ENCODE measurements around the gene CHRDL2.

CHRDL2 gene

GRCh38 chr11:74676596-74676995 is 54.6 kb downstream of the CHRDL2 start (continued):
- no peak for TF ChIP-seq ZFP30 (CRISPR knock-in tag; IDR thresholded peaks at IDR 0.05)
- no peak for TF ChIP-seq ISL1 (CRISPR knock-in tag; IDR thresholded peaks at IDR 0.05)
- TF ChIP-seq RARB (CRISPR knock-in tag; IDR thresholded peaks at IDR 0.05) = no peak
- no peak for TF ChIP-seq TCF4 (CRISPR knock-in tag; IDR thresholded peaks at IDR 0.05; ENCODE audit: borderline replicate concordance)

DNA sequence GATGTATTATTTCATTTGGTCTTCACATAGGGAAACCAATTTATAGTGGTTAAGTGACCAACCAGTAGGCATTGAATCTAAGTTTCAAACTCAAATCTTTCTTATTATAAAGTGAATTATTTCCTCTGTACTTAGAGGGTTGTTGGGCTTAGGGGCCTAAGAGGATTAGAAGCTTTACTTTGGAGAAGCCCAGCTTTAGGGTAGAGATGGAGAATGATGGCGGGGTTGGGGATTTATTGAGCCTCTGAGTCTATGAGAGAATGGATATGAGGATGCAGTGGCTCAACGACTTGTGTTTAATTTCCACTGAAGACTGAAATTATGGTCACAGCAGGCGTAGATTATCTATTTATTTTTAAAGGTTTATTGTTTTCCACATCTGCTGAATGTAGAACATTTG is 55.5 kb downstream of the CHRDL2 start:
- no peak for ATAC-seq
- no peak for TF ChIP-seq ARNTL (CRISPR knock-in tag; IDR thresholded peaks at IDR 0.05; ENCODE audit: borderline replicate concordance, low read depth)
- no peak for TF ChIP-seq ZFP30 (CRISPR knock-in tag; IDR thresholded peaks at IDR 0.05)
- TF ChIP-seq ESRRG (CRISPR knock-in tag; IDR thresholded peaks at IDR 0.05) = no peak
- no peak for TF ChIP-seq TOX (CRISPR knock-in tag; IDR thresholded peaks at IDR 0.05; ENCODE audit: borderline replicate concordance)
- TF ChIP-seq CSDC2 (CRISPR knock-in tag; IDR thresholded peaks at IDR 0.05) = no peak
- TF ChIP-seq, protein P1, sequence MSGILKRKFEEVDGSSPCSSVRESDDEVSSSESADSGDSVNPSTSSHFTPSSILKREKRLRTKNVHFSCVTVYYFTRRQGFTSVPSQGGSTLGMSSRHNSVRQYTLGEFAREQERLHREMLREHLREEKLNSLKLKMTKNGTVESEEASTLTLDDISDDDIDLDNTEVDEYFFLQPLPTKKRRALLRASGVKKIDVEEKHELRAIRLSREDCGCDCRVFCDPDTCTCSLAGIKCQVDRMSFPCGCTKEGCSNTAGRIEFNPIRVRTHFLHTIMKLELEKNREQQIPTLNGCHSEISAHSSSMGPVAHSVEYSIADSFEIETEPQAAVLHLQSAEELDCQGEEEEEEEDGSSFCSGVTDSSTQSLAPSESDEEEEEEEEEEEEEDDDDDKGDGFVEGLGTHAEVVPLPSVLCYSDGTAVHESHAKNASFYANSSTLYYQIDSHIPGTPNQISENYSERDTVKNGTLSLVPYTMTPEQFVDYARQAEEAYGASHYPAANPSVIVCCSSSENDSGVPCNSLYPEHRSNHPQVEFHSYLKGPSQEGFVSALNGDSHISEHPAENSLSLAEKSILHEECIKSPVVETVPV (CRISPR knock-in tag; IDR thresholded peaks at IDR 0.05) = no peak
- no peak for TF ChIP-seq ZNF565 (CRISPR knock-in tag; conservative IDR thresholded peaks at IDR 0.05; ENCODE audit: low read depth)
- no peak for TF ChIP-seq SNAI2 (CRISPR knock-in tag; IDR thresholded peaks at IDR 0.05)
- no peak for TF ChIP-seq TCF4 (CRISPR knock-in tag; IDR thresholded peaks at IDR 0.05; ENCODE audit: borderline replicate concordance)
- no peak for TF ChIP-seq GLIS3 (CRISPR knock-in tag; IDR thresholded peaks at IDR 0.05)
- TF ChIP-seq PPARA (CRISPR knock-in tag; IDR thresholded peaks at IDR 0.05; ENCODE audit: borderline replicate concordance) = no peak
- TF ChIP-seq CREB5 (CRISPR knock-in tag; IDR thresholded peaks at IDR 0.05; ENCODE audit: low read depth) = no peak

DNA sequence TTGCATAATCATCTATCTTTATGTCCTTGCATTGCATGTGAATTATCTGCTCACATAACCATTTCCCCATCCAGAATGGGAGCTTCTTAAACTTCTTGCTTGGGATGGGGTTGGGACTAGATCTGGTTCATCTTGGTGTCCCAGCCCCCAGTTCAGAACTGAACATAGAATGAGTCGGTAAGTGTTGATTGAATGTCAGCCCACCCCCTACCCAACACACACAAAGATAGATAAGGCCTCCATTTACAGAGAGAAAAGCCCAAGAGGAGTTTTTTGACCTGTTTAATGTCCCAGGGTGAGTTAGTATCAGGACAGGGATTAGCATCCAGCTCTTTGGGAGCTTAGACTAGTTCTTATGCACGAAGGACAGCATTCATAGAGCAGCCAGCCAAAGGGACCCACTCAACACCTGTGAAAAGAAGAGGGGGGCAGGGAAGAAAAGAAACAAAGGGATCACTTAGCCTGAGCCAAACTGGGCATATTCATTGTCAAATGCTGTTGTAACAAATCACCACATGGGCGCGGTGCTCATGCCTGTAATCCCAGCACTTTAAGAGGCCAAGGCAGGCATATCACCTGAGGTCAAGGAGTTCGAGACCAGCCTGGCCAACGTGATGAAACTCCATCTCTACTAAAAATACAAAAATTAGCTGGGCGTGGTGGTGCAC is 57.4 kb downstream of the CHRDL2 start:
- no peak; the same call in 2 of the 3 replicates for ATAC-seq
- TF ChIP-seq TOX (CRISPR knock-in tag; IDR thresholded peaks at IDR 0.05; ENCODE audit: borderline replicate concordance) = no peak
- TF ChIP-seq ZC3H10 (CRISPR knock-in tag; IDR thresholded peaks at IDR 0.05) = no peak
- TF ChIP-seq ZFP30 (CRISPR knock-in tag; IDR thresholded peaks at IDR 0.05) = no peak

DNA sequence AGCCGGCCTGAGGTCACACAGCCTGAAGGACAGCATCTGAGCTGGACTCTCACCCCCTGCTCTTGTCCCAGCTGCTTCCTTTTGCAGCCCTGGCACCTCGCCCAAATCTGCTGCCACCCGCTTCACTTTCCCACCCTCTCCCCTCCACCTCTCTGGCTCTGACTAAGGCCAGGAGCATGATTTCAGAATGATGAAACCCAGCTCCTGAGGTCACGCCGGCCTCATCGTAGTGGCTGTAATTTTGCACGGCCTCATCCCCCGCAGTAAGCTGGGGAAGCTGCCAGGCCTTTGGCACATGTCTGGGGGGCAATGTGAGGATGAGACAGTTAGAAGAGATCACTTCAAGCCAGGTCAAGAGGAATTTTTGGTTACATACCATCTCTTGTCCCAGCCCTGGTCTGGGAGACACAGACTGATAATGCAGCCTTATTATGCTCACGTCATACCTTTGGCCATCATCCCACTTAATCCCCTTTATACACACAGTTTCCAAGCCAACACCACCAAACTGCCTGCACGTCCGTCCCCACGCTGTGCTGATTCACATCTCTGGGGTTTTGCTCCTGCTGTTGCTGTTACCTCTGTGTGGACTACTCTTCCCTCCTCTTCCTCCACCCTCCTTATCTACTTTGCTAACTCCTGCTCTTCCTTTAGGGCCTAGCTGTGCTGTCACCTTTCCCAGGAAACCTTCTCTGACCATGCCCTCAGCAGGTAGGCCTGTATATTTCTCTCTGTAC is 58.1 kb downstream of the CHRDL2 start:
- TF ChIP-seq ARNTL (CRISPR knock-in tag; IDR thresholded peaks at IDR 0.05; ENCODE audit: borderline replicate concordance, low read depth) (no peak), ZNF8 (CRISPR knock-in tag; IDR thresholded peaks at IDR 0.05) (no peak), ZC3H10 (CRISPR knock-in tag; IDR thresholded peaks at IDR 0.05) (no peak), ESRRG (CRISPR knock-in tag; IDR thresholded peaks at IDR 0.05) (no peak), ISL1 (CRISPR knock-in tag; IDR thresholded peaks at IDR 0.05) (peak; percentile 31), TCF4 (CRISPR knock-in tag; IDR thresholded peaks at IDR 0.05; ENCODE audit: borderline replicate concordance) (no peak), TOX (CRISPR knock-in tag; IDR thresholded peaks at IDR 0.05; ENCODE audit: borderline replicate concordance) (no peak), ZFP30 (CRISPR knock-in tag; IDR thresholded peaks at IDR 0.05) (no peak), PATZ1 (CRISPR knock-in tag; IDR thresholded peaks at IDR 0.05; ENCODE audit: borderline replicate concordance) (no peak), TSHZ2 (CRISPR knock-in tag; IDR thresholded peaks at IDR 0.05) (no peak), BACH2 (CRISPR knock-in tag; IDR thresholded peaks at IDR 0.05; ENCODE audit: borderline replicate concordance) (no peak), ZFP3 (CRISPR knock-in tag; IDR thresholded peaks at IDR 0.05) (0 out of 2 replicates have a peak, but pooled peaks have one; percentile 51), OSR1 (CRISPR knock-in tag; IDR thresholded peaks at IDR 0.05) (no peak), CREB5 (CRISPR knock-in tag; IDR thresholded peaks at IDR 0.05; ENCODE audit: low read depth) (peak; percentile 59; the same call in 1 of the 2 replicates)
- TF ChIP-seq, protein P2, sequence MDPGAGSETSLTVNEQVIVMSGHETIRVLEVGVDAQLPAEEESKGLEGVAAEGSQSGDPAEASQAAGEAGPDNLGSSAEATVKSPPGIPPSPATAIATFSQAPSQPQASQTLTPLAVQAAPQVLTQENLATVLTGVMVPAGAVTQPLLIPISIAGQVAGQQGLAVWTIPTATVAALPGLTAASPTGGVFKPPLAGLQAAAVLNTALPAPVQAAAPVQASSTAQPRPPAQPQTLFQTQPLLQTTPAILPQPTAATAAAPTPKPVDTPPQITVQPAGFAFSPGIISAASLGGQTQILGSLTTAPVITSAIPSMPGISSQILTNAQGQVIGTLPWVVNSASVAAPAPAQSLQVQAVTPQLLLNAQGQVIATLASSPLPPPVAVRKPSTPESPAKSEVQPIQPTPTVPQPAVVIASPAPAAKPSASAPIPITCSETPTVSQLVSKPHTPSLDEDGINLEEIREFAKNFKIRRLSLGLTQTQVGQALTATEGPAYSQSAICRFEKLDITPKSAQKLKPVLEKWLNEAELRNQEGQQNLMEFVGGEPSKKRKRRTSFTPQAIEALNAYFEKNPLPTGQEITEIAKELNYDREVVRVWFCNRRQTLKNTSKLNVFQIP (CRISPR knock-in tag; IDR thresholded peaks at IDR 0.05; ENCODE audit: borderline replicate concordance, low read depth) = no peak
- peak; percentile 87 for ATAC-seq

Measured in SK-N-SH treated with all-trans-retinoic acid at 6 μM for 48 hours (cell line).